HCT116 (cell line): ENCODE data around the gene TCF7L1. TPM values are rescaled to one million over a fixed set of nuclear protein-coding genes. Genes with fewer than 3 reads are reported as not detected.
A peak's percentile ranks its signal among the peaks of the same experiment; 100 is the strongest.

Experiments used
- ATAC-seq: fragments of 200-7000 bp; cut with Tn5 transposase; 2 replicates; pipeline ENCODE4 v1.9.1; 2020; ENCODE audit warnings: mild to moderate bottlenecking, moderate library complexity
- BruUV-seq: library from RNA; stranded (reverse); fragments of 400-500 nt; replicated peaks from 2 replicates; lab custom pipeline; 2021; lab: Mats Ljungman, UMichigan
- CTCF ChIA-PET: fragments of 300-600 bp; sonication (Branson Sonifier 250); formaldehyde crosslinking; loops from one replicate; lab custom pipeline; 2021; ENCODE audit warnings: antibody characterized with exemption; lab: Charles Lee
- POLR2A ChIA-PET: fragments of 300-600, 350-600 bp; sonication (Branson Sonifier 250); formaldehyde crosslinking; loops from one replicate; lab custom pipeline; 2021; ENCODE audit warnings: antibody characterized with exemption; lab: Charles Lee
- RAD21 ChIA-PET, 2 experiments: fragments of 300-600 bp; sonication (Branson Sonifier 250); formaldehyde crosslinking; loops; one replicate each; lab custom pipeline; 2023; ENCODE audit warnings: low total read pairs in 2 of 2; ENCODE audit not compliant: uncharacterized antibody in 2 of 2, unreplicated experiment in 2 of 2, low non-redundant PET in 1 of 2; lab: Charles Lee
- DNase-seq: peaks from one replicate; pipeline ENCODE4 v3.0.0-alpha.2; 2010; ENCODE audit warnings: low read depth, low spot score
- H2AFZ ChIP-seq: fragments of 200-600 bp; shearing (Covaris generic), sonication (generic); 2 replicates; pipeline ENCODE4 v1.6.1; 2017; ENCODE audit warnings: low read depth, mixed run types, mixed read lengths, antibody characterized with exemption, low read length; ENCODE audit not compliant: poor library complexity, severe bottlenecking
- H3K27ac ChIP-seq: 2 replicates; pipeline ENCODE4 v1.5.1; 2012; ENCODE audit warnings: low read depth, low read length
- H3K27me3 ChIP-seq: fragments of 200-600 bp; sonication (generic); 2 replicates; pipeline ENCODE4 v1.6.1; 2016; ENCODE audit warnings: mixed run types, low read length, mixed read lengths; ENCODE audit not compliant: insufficient read depth
- H3K36me3 ChIP-seq, 2 experiments: fragments of 200-500 bp in 1 of 2; fragments of 200-600 bp in 1 of 2; sonication (Bioruptor generic) in 1 of 2; sonication (generic) in 1 of 2; 2 replicates each; pipeline versions ENCODE4 v1.5.1 to v1.6.1; 2014 to 2016; ENCODE audit warnings: low read length in 2 of 2, inconsistent platforms in 1 of 2, mixed read lengths in 1 of 2, mixed run types in 1 of 2; ENCODE audit not compliant: insufficient read depth in 2 of 2, control insufficient read depth in 1 of 2
- H3K4me1 ChIP-seq, 2 experiments: fragments of 200-600 bp in 1 of 2; sonication (generic) in 1 of 2; 2 replicates each; pipeline versions ENCODE4 v1.5.1 to v1.6.1; 2012 to 2017; ENCODE audit warnings: low read length in 2 of 2, inconsistent platforms in 1 of 2, mild to moderate bottlenecking in 1 of 2, mixed read lengths in 1 of 2, mixed run types in 1 of 2, moderate library complexity in 1 of 2; ENCODE audit not compliant: insufficient read depth in 2 of 2, control insufficient read depth in 1 of 2
- H3K4me2 ChIP-seq: fragments of 200-600 bp; sonication (generic); 2 replicates; pipeline ENCODE4 v1.6.1; 2017; ENCODE audit warnings: mixed run types, low read length, mixed read lengths
- H3K4me3 ChIP-seq, 2 experiments: fragments of 200-600 bp in 1 of 2; sonication (generic) in 1 of 2; replicated peaks in 1 of 2; 2 replicates each; pipeline ENCODE4 v1.5.1; 2011 to 2016; ENCODE audit warnings: low read length in 2 of 2, control low read depth in 1 of 2, low read depth in 1 of 2, mild to moderate bottlenecking in 1 of 2, mixed read lengths in 1 of 2, mixed run types in 1 of 2
- H3K79me2 ChIP-seq: fragments of 200-600 bp; sonication (generic); 2 replicates; pipeline ENCODE4 v1.6.1; 2017; ENCODE audit warnings: mild to moderate bottlenecking, mixed run types, low read length, moderate library complexity, mixed read lengths; ENCODE audit not compliant: insufficient read depth
- H3K9ac ChIP-seq: fragments of 200-600 bp; sonication (generic); 2 replicates; pipeline ENCODE4 v1.6.1; 2016; ENCODE audit warnings: low read length, mixed read lengths
- H3K9me2 ChIP-seq: fragments of 200-600 bp; sonication (generic), shearing (Covaris generic); 2 replicates; pipeline ENCODE4 v1.6.1; 2017; ENCODE audit warnings: mixed run types, mild to moderate bottlenecking, moderate library complexity; ENCODE audit not compliant: insufficient read depth
- H3K9me3 ChIP-seq, 2 experiments: fragments of 200-500 bp in 1 of 2; fragments of 200-600 bp in 1 of 2; sonication (Bioruptor generic) in 1 of 2; sonication (generic) in 1 of 2; 2 replicates each; pipeline ENCODE4 v1.6.1; 2014 to 2017; ENCODE audit warnings: low read length in 2 of 2, mixed read lengths in 2 of 2, inconsistent platforms in 1 of 2, low read depth in 1 of 2, mild to moderate bottlenecking in 1 of 2, mixed run types in 1 of 2, moderate library complexity in 1 of 2; ENCODE audit not compliant: control insufficient read depth in 1 of 2, insufficient read depth in 1 of 2
- H4K20me1 ChIP-seq: fragments of 200-600 bp; sonication (generic), shearing (Covaris generic); 2 replicates; pipeline ENCODE4 v1.6.1; 2017; ENCODE audit warnings: mixed run types, mild to moderate bottlenecking, moderate library complexity; ENCODE audit not compliant: insufficient read depth
- CEBPB ChIP-seq: IDR thresholded peaks from 2 replicates; pipeline ENCODE4 v1.6.1; 2012; ENCODE audit warnings: low read depth
- ELF1 ChIP-seq: IDR thresholded peaks from 2 replicates; pipeline ENCODE4 v1.6.1; 2012; ENCODE audit warnings: low read depth, borderline replicate concordance
- RAD21 ChIP-seq: IDR thresholded peaks from 2 replicates; pipeline ENCODE4 v1.6.1; 2012; ENCODE audit warnings: low read depth, mild to moderate bottlenecking
- SRF ChIP-seq: IDR thresholded peaks from 2 replicates; pipeline ENCODE4 v1.6.1; 2012; ENCODE audit warnings: low read depth
- ZFX ChIP-seq: fragments of 450-650 bp; IDR thresholded peaks from 2 replicates; pipeline ENCODE4 v1.6.1; 2017
- ZNF274 ChIP-seq: fragments of 200-500 bp; sonication (Bioruptor generic); IDR thresholded peaks from 2 replicates; pipeline ENCODE4 v1.6.1; 2014; ENCODE audit warnings: mild to moderate bottlenecking, low read depth, low read length, inconsistent platforms
- intact Hi-C: fragments of 100-400 bp; cut with micrococcal nuclease; formaldehyde crosslinking; loops from 2 replicates; pipeline ENCODE4 v1.10.0; 2022
- total RNA-seq: library from RNA; stranded (reverse); gene quantifications from one replicate; pipeline ENCODE4 v1.2.1, GENCODE V29; 2021; ENCODE audit not compliant: unreplicated experiment

TCF7L1 gene
- total RNA-seq, 1 experiment from 2014 or later: 10.3 TPM

- Histone ChIP-seq H3K27ac (peak overlapping the region; percentile 42; the same call in 1 of the 2 replicates), H3K4me2 (peak overlapping the region; percentile 82), H3K36me3 (no peaks in the 10 kb centered on the region), H3K9me3 (no peaks in the 10 kb centered on the region), H3K9ac (peak overlapping the region; percentile 57), H3K4me1 (peaks cover 12 to 22% of the 10 kb centered on the region in 2 experiments; a peak in 3 of 4 replicates), H2AFZ (no peak overlapping the region), H4K20me1 (no peaks in the 10 kb centered on the region), H3K27me3 (no peaks in the 10 kb centered on the region), H3K4me3 (peak overlapping the region; percentile 63), H3K79me2 (no peaks in the 10 kb centered on the region; the same call in 1 of the 2 replicates), H3K9me2 (no peaks in the 10 kb centered on the region)
- CTCF ChIA-PET: interaction anchor here (0.7 to 1.5 kb wide), 5 partner anchors 109 to 166 kb away, joined by 3 to 7 read pairs (median 5); no protein-coding TSS in a partner anchor
- BruUV-seq: no TSS peak
- intact Hi-C loops: loop anchor here (1.0 to 5.0 kb wide), 3 partner anchors 67 to 165 kb away; no protein-coding TSS in a partner anchor
- RAD21 ChIA-PET: interaction anchor here (1.0 to 1.9 kb wide), 3 partner anchors 66 to 151 kb away, joined by 3 to 5 read pairs (median 5); no protein-coding TSS in a partner anchor
- no peak for DNase-seq
- POLR2A ChIA-PET: interaction anchor here (0.6 kb wide), 1 partner anchor 213 kb away, joined by 4 read pairs; no protein-coding TSS in a partner anchor
- TF ChIP-seq SRF: no peak
- no peak for TF ChIP-seq CEBPB
- no peak for TF ChIP-seq ZNF274
- TF ChIP-seq ZFX: no peak
- peak; percentile 10 for ATAC-seq
Observed at GRCh38 chr2:85133751-85134254, 611 bp downstream of the TCF7L1 start.

- peaks cover 12 to 22% of the 10 kb centered on the region in 2 experiments; a peak in 3 of 4 replicates for H3K4me1 ChIP-seq
- peak overlapping the region; percentile 63 for H3K4me3 ChIP-seq
- TF ChIP-seq ELF1 (no peak), RAD21 (no peak)
- ChIA-PET RAD21 (interaction anchor here in 1 of 2 experiments (1.9 kb wide), 1 partner anchor 67 kb away, joined by 5 read pairs; no protein-coding TSS in a partner anchor), POLR2A (no interaction called here), CTCF (no interaction called here)
- no peaks in the 10 kb centered on the region for H4K20me1 ChIP-seq
- no peaks in the 10 kb centered on the region for H3K9me3 ChIP-seq
- H3K79me2 ChIP-seq: no peaks in the 10 kb centered on the region; the same call in 1 of the 2 replicates
- intact Hi-C loops: loop anchor here (5.0 kb wide), 1 partner anchor 67 kb away; no protein-coding TSS in a partner anchor
- H3K27me3 ChIP-seq: no peaks in the 10 kb centered on the region
- no peaks in the 10 kb centered on the region for H3K9me2 ChIP-seq
- BruUV-seq: no TSS peak
- peak overlapping the region; percentile 42; the same call in 1 of the 2 replicates for H3K27ac ChIP-seq
- no peak for DNase-seq
- H3K9ac ChIP-seq: no peak overlapping the region
- no peak overlapping the region for H2AFZ ChIP-seq
- peak overlapping the region; percentile 82 for H3K4me2 ChIP-seq
- no peaks in the 10 kb centered on the region for H3K36me3 ChIP-seq
- no peak for ATAC-seq
Observed at GRCh38 chr2:85134255-85134895, 1.2 kb downstream of the TCF7L1 start.
